GM23338 (cell line): Measurements from ENCODE around the gene SNX9. TPM values are rescaled to one million over a fixed set of nuclear protein-coding genes. Genes with fewer than 3 reads are reported as not detected.

Experiments used
- ATAC-seq: fragments of 200-7000 bp; cut with Tn5 transposase; 3 replicates; pipeline ENCODE4 v1.9.1; 2020
- DNase-seq: peaks from one replicate; pipeline ENCODE4 v3.0.0-alpha.2; 2015; ENCODE audit warnings: low spot score
- H2AFZ ChIP-seq: fragments of 200-600 bp; sonication (generic); 2 replicates; pipeline ENCODE4 v1.8.0; 2016; ENCODE audit warnings: antibody characterized with exemption, mild to moderate bottlenecking, moderate library complexity
- H3F3A ChIP-seq: fragments of 200-600 bp; sonication (generic); replicated peaks from 2 replicates; pipeline ENCODE4 v1.8.0; 2017; ENCODE audit warnings: antibody characterized with exemption, mixed run types, low read depth
- H3K27ac ChIP-seq: fragments of 200-600 bp; sonication (generic); 2 replicates; pipeline ENCODE4 v1.6.1; 2016; ENCODE audit warnings: low read depth
- H3K27me3 ChIP-seq: fragments of 200-600 bp; sonication (generic); 2 replicates; pipeline ENCODE4 v1.8.0; 2016; ENCODE audit warnings: mild to moderate bottlenecking, mixed run types, moderate library complexity; ENCODE audit not compliant: insufficient read depth
- H3K36me3 ChIP-seq: fragments of 200-600 bp; sonication (generic); 2 replicates; pipeline ENCODE4 v1.8.0; 2016; ENCODE audit warnings: mild to moderate bottlenecking; ENCODE audit not compliant: insufficient read depth
- H3K4me1 ChIP-seq: fragments of 200-600 bp; sonication (generic); 2 replicates; pipeline ENCODE4 v1.8.0; 2016; ENCODE audit warnings: mild to moderate bottlenecking, moderate library complexity; ENCODE audit not compliant: insufficient read depth
- H3K4me2 ChIP-seq: fragments of 200-600 bp; sonication (generic); 2 replicates; pipeline ENCODE4 v1.7.1; 2017; ENCODE audit warnings: mixed run types
- H3K4me3 ChIP-seq: fragments of 200-600 bp; sonication (generic); 2 replicates; pipeline ENCODE4 v1.6.1; 2016; ENCODE audit warnings: mixed run types
- H3K79me2 ChIP-seq: fragments of 200-600 bp; sonication (generic); replicated peaks from 2 replicates; pipeline ENCODE4 v1.8.0; 2017; ENCODE audit warnings: mild to moderate bottlenecking; ENCODE audit not compliant: insufficient read depth
- H3K9me2 ChIP-seq: fragments of 200-600 bp; sonication (generic); 2 replicates; pipeline ENCODE4 v1.8.0; 2017; ENCODE audit not compliant: insufficient read depth
- H4K20me1 ChIP-seq: fragments of 200-600 bp; sonication (generic); replicated peaks from 2 replicates; pipeline ENCODE4 v1.8.0; 2017; ENCODE audit warnings: mild to moderate bottlenecking; ENCODE audit not compliant: insufficient read depth
- H3K27ac Mint-ChIP-seq: 2 replicates; pipeline ENCODE4 v1.8.0; 2020; ENCODE audit warnings: inconsistent platforms, mild to moderate bottlenecking, moderate library complexity, mixed read lengths
- H3K27me3 Mint-ChIP-seq: 3 replicates; pipeline ENCODE4 v1.8.0; 2022; ENCODE audit warnings: low read depth, mild to moderate bottlenecking, moderate library complexity, mixed read lengths, inconsistent platforms; ENCODE audit not compliant: insufficient read depth, poor library complexity
- H3K36me3 Mint-ChIP-seq: 3 replicates; pipeline ENCODE4 v1.8.0; 2021; ENCODE audit warnings: low read depth, mild to moderate bottlenecking, inconsistent platforms, moderate library complexity, mixed read lengths
- H3K4me1 Mint-ChIP-seq: 3 replicates; pipeline ENCODE4 v1.8.0; 2020; ENCODE audit warnings: mild to moderate bottlenecking, inconsistent platforms, mixed read lengths
- H3K4me3 Mint-ChIP-seq: 3 replicates; pipeline ENCODE4 v1.8.0; 2021; ENCODE audit warnings: moderate library complexity, mild to moderate bottlenecking, inconsistent platforms, mixed read lengths
- H3K9me3 Mint-ChIP-seq: 3 replicates; pipeline ENCODE4 v1.8.0; 2020; ENCODE audit warnings: moderate library complexity, mild to moderate bottlenecking, inconsistent platforms, mixed read lengths
- CREB1 ChIP-seq: fragments of 250-450 bp; sonication (Bioruptor Pico); IDR thresholded peaks from 2 replicates; pipeline ENCODE4 v1.5.0; 2020; ENCODE audit warnings: low read depth, mild to moderate bottlenecking, moderate library complexity
- CTCF ChIP-seq, 2 experiments: fragments of 200-600 bp in 1 of 2; sonication (generic) in 1 of 2; conservative IDR thresholded peaks; 2 replicates each; pipeline versions ENCODE4 v1.5.1 to v1.6.1; 2016 to 2017; ENCODE audit warnings: antibody characterized with exemption in 2 of 2, low read depth in 2 of 2, mild to moderate bottlenecking in 2 of 2, moderate library complexity in 1 of 2
- JUNB ChIP-seq: IDR thresholded peaks from one replicate; pipeline ENCODE4 v1.6.1; 2016; ENCODE audit warnings: antibody characterized with exemption; ENCODE audit not compliant: unreplicated experiment
- NANOG ChIP-seq: IDR thresholded peaks from 2 replicates; pipeline ENCODE4 v1.6.1; 2016; ENCODE audit warnings: antibody characterized with exemption, borderline replicate concordance
- REST ChIP-seq: IDR thresholded peaks from one replicate; pipeline ENCODE4 v1.6.1; 2018; ENCODE audit warnings: antibody characterized with exemption; ENCODE audit not compliant: unreplicated experiment
- ZNF462 ChIP-seq: fragments of 250-450 bp; sonication (Bioruptor Pico); IDR thresholded peaks from 2 replicates; pipeline ENCODE4 v1.5.0; 2020; ENCODE audit warnings: mild to moderate bottlenecking, moderate library complexity
- polyA plus RNA-seq: library from polyadenylated mRNA; unstranded; fragments of >200 nt; fragmentation: Nextera tagmentation; extraction: Ambion mirVana; gene quantifications from 2 replicates; pipeline ENCODE4 v1.2.1, GENCODE V29; 2016
- total RNA-seq: library from RNA; depleted of rRNA; stranded (reverse); fragments of >200 nt; shearing (Covaris generic); gene quantifications from 2 replicates; pipeline ENCODE4 v1.2.3, GENCODE V29; 2014

The SNX9 gene
- total and polyA plus RNA-seq, 2 experiments from 2014 or later = 18.4 to 23.3 TPM

- no peak for TF ChIP-seq NANOG
- no peak for TF ChIP-seq REST
These were observed 11.4 kb upstream of the SNX9 start (continued) for GRCh38 chr6:157811476-157812173.

- no peak for TF ChIP-seq JUNB
- no peak for TF ChIP-seq CREB1 (CRISPR knock-in tag)
- TF ChIP-seq ZNF462 (CRISPR knock-in tag) = no peak
- TF ChIP-seq CTCF (conservative IDR thresholded peaks at IDR 0.05; ENCODE audit: low read depth in 2 of 2) = no peak
- peaks cover 5% of the 10 kb centered on the region; the same call in 1 of the 3 replicates for H3K4me1 Mint-ChIP-seq
- ATAC-seq (no peak), DNase-seq (no peak)
- Histone ChIP-seq H3K4me2 (no peak overlapping the region), H3K36me3 (no peaks in the 10 kb centered on the region), H3K4me1 (no peaks in the 10 kb centered on the region), H3K9me2 (0 out of 2 replicates have a peak, but pooled peaks cover 3% of the 10 kb centered on the region), H3K27me3 (no peaks in the 10 kb centered on the region), H2AFZ (no peak overlapping the region), H4K20me1 (no peaks in the 10 kb centered on the region), H3F3A (no peaks in the 10 kb centered on the region), H3K79me2 (no peaks in the 10 kb centered on the region), H3K4me3 (no peak overlapping the region), H3K27ac (no peak overlapping the region)
- no peaks in the 10 kb centered on the region for H3K36me3 Mint-ChIP-seq
- no peak overlapping the region for H3K4me3 Mint-ChIP-seq
- H3K27me3 Mint-ChIP-seq = peaks cover 8% of the 10 kb centered on the region
- H3K9me3 Mint-ChIP-seq = no peaks in the 10 kb centered on the region; the same call in 1 of the 3 replicates
- no peak overlapping the region for H3K27ac Mint-ChIP-seq
These were observed 10.4 kb upstream of the SNX9 start for GRCh38 chr6:157812425-157813171.
